NCI-H748 (cell line): ENCODE results near the gene DENND1A.
"Not testable (repeated sequence)": the region's sequence is repeated elsewhere in the genome, so short reads cannot be mapped to it uniquely, and the experiment has no call there.

ENCODE experiments used
- DNase-seq: peaks from one replicate; lab custom pipeline; 2025; ENCODE audit not compliant: unreplicated experiment; lab: John Stamatoyannopoulos, UW

The DENND1A gene

GRCh38 chr9:123447934-123448646 is 481.8 kb downstream of the DENND1A start:
- no peak for DNase-seq

GRCh38 chr9:123445981-123446610 is 483.8 kb downstream of the DENND1A start:
- no peak for DNase-seq

GRCh38 chr9:123445116-123445515 is 484.8 kb downstream of the DENND1A start:
- DNase-seq = no peak

GRCh38 chr9:123441769-123442168 is 488.2 kb downstream of the DENND1A start:
- no peak for DNase-seq

- DNase-seq = no peak
Observed at GRCh38 chr9:123440256-123440655, 489.7 kb downstream of the DENND1A start.

GRCh38 chr9:123438821-123439220 is 491.1 kb downstream of the DENND1A start:
- DNase-seq = no peak

GRCh38 chr9:123438321-123438720 is 491.6 kb downstream of the DENND1A start:
- DNase-seq = no peak

- no peak for DNase-seq
Observed at GRCh38 chr9:123437201-123437600, 492.7 kb downstream of the DENND1A start.

GRCh38 chr9:123435471-123435870 is 494.5 kb downstream of the DENND1A start:
- no peak for DNase-seq

GRCh38 chr9:123434619-123435240 is 495.2 kb downstream of the DENND1A start:
- DNase-seq = no peak

GRCh38 chr9:123432331-123433236 is 497.3 kb downstream of the DENND1A start:
- DNase-seq = no peak

- no peak for DNase-seq
Observed at GRCh38 chr9:123431581-123431980, 498.3 kb downstream of the DENND1A start.

- not testable (repeated sequence) for DNase-seq
Observed at GRCh38 chr9:123428450-123428849, 501.5 kb downstream of the DENND1A start.

GRCh38 chr9:123426406-123426805 is 503.5 kb downstream of the DENND1A start:
- no peak for DNase-seq

GRCh38 chr9:123425836-123426365 is 504.0 kb downstream of the DENND1A start:
- no peak for DNase-seq

- no peak for DNase-seq
Observed at GRCh38 chr9:123425261-123425821, 504.6 kb downstream of the DENND1A start.

- no peak for DNase-seq
Observed at GRCh38 chr9:123424552-123425225, 505.2 kb downstream of the DENND1A start.

GRCh38 chr9:123424131-123424530 is 505.8 kb downstream of the DENND1A start:
- no peak for DNase-seq

GRCh38 chr9:123423311-123423640 is 506.6 kb downstream of the DENND1A start:
- no peak for DNase-seq

- no peak for DNase-seq
Observed at GRCh38 chr9:123422635-123423310, 507.2 kb downstream of the DENND1A start.
